HG03439 (cell line): ENCODE results near the gene ITIH4.

Experiments used
- ATAC-seq: cut with Tn5 transposase; IDR thresholded peaks from one replicate; pipeline ENCODE4 v1.9.1; 2021; ENCODE audit warnings: mild to moderate bottlenecking, moderate library complexity; ENCODE audit not compliant: unreplicated experiment

ITIH4 gene

GRCh38 chr3:52771702-52772101, 58.8 kb downstream of the ITIH4 start:
- no peak for ATAC-seq

- ATAC-seq = peak; percentile 1
Measured at GRCh38 chr3:52771334-52771681, 59.2 kb downstream of the ITIH4 start.

GRCh38 chr3:52770496-52771333, 59.8 kb downstream of the ITIH4 start, which contains the start of gene NEK4:
Gene NEK4, minus strand, starts transcription at chr3:52770940. Its CDS starts 194 bp downstream, at chr3:52770746.
- peak; percentile 94 for ATAC-seq

GRCh38 chr3:52769786-52770455, 60.6 kb downstream of the ITIH4 start:
- ATAC-seq = no peak

- ATAC-seq = no peak
Measured at GRCh38 chr3:52763466-52763865, 67.0 kb downstream of the ITIH4 start.
